Duodenal mucosa (tissue), 2 donors: ENCODE measurements around the gene ARHGEF5.
"Not testable (repeated sequence)": the region's sequence is repeated elsewhere in the genome, so short reads cannot be mapped to it uniquely, and the experiment has no call there.

ENCODE experiments used
- H3K27ac ChIP-seq: one replicate; pipeline ENCODE4 v1.7.0; 2013; ENCODE audit warnings: low read depth, low read length
- H3K27me3 ChIP-seq, 2 donors: one replicate each; pipeline ENCODE4 v1.7.0; 2013; ENCODE audit warnings: low read length in 2 of 2, control low read depth in 1 of 2; ENCODE audit not compliant: insufficient read depth in 2 of 2, control insufficient read depth in 1 of 2
- H3K36me3 ChIP-seq, 2 donors: one replicate each; pipeline ENCODE4 v1.7.0; 2013; ENCODE audit warnings: low read length in 2 of 2, control low read depth in 1 of 2; ENCODE audit not compliant: insufficient read depth in 2 of 2, control insufficient read depth in 1 of 2
- H3K4me1 ChIP-seq, 2 donors: one replicate each; pipeline ENCODE4 v1.7.0; 2013; ENCODE audit warnings: low read length in 2 of 2, control low read depth in 1 of 2; ENCODE audit not compliant: insufficient read depth in 2 of 2, control insufficient read depth in 1 of 2
- H3K4me3 ChIP-seq, 2 donors: one replicate each; pipeline ENCODE4 v1.7.0; 2013; ENCODE audit warnings: low read length in 2 of 2, low read depth in 1 of 2
- H3K9ac ChIP-seq, 2 donors: one replicate each; pipeline ENCODE4 v1.7.0; 2013; ENCODE audit warnings: low read length in 2 of 2, low read depth in 1 of 2
- H3K9me3 ChIP-seq, 2 donors: one replicate each; pipeline ENCODE4 v1.7.0; 2013; ENCODE audit warnings: low read length in 2 of 2, control low read depth in 1 of 2; ENCODE audit not compliant: control insufficient read depth in 1 of 2

The ARHGEF5 gene

DNA sequence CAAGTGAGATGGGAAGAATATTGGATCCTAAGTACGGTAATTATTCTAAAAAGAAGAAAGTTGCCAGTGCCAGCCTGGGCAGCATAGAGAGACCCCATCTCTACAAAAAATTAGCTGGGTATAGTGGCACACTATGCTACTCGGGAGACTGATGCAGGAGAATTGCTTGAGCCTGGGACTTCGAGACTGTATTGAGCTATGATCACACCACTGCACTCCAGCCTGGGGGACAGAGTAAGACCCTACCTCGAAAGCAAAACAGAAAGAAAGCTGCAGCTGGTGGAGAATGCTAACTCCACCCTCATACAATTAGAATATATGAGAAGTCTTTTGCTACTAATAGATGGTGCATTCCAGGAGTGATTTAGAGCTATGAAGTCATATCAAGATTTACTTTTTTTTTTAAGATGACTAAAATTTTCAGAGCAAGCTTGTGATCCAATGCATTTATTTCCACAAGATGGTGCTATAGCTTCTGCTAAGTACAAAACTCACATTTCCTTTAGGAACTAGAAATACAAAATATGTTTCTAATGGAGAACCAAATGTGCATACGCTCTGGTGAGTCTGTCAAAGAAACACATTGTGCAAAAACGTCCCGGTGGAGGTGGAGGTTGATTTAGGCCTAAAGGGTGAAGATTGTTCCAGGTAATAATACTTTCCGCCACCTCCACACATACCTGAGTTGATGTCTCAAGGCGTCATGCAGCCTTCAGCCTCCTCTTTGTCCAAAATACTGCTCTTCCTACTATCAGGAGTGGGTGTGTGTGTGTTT lies 23.8 kb upstream of the ARHGEF5 start:
- not testable (repeated sequence) for H3K27me3 ChIP-seq, H3K9ac ChIP-seq, H3K36me3 ChIP-seq, H3K4me1 ChIP-seq, H3K27ac ChIP-seq, H3K4me3 ChIP-seq, H3K9me3 ChIP-seq

- not testable (repeated sequence) for H3K4me3 ChIP-seq, H3K36me3 ChIP-seq, H3K9ac ChIP-seq, H3K9me3 ChIP-seq, H3K27me3 ChIP-seq, H3K27ac ChIP-seq, H3K4me1 ChIP-seq
These were observed 23.3 kb upstream of the ARHGEF5 start for GRCh38 chr7:144331996-144332288.

GRCh38 chr7:144348625-144349024 lies 6.6 kb upstream of the ARHGEF5 start:
- not testable (repeated sequence) for H3K9me3 ChIP-seq, H3K36me3 ChIP-seq, H3K9ac ChIP-seq, H3K4me1 ChIP-seq, H3K27me3 ChIP-seq, H3K27ac ChIP-seq, H3K4me3 ChIP-seq

DNA sequence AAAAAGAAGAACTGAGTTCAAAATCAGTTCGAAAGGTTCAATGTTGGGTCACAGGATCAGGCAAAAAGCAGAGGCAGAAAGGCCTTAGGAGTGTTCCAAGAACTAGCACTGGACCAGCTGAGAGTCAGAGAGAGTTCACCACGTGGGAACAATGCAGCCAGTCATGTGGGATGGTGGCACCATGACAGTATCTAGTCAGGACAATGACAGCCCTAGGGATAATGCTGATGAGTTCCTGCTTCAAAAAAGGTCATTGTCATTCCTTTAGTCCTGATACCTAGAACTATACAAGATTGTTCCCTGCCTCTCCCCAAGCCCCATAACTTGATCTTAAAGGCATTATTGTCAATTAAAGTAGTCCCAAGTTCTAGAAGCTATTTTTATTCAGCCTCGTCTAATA lies 3.5 kb upstream of the ARHGEF5 start:
- not testable (repeated sequence) for H3K27ac ChIP-seq

GRCh38 chr7:144356185-144356584 lies 983 bp downstream of the ARHGEF5 start:
- not testable (repeated sequence) for H3K27ac ChIP-seq, H3K36me3 ChIP-seq, H3K4me1 ChIP-seq, H3K27me3 ChIP-seq, H3K9ac ChIP-seq, H3K4me3 ChIP-seq, H3K9me3 ChIP-seq

More for the DNA sequence above, 3.5 kb upstream of the ARHGEF5 start:
- not testable (repeated sequence) for H3K36me3 ChIP-seq, H3K9me3 ChIP-seq, H3K4me1 ChIP-seq, H3K4me3 ChIP-seq, H3K9ac ChIP-seq, H3K27me3 ChIP-seq

GRCh38 chr7:144356860-144357259 lies 1.7 kb downstream of the ARHGEF5 start:
- not testable (repeated sequence) for H3K9me3 ChIP-seq, H3K4me3 ChIP-seq, H3K27me3 ChIP-seq, H3K27ac ChIP-seq, H3K36me3 ChIP-seq, H3K9ac ChIP-seq, H3K4me1 ChIP-seq

DNA sequence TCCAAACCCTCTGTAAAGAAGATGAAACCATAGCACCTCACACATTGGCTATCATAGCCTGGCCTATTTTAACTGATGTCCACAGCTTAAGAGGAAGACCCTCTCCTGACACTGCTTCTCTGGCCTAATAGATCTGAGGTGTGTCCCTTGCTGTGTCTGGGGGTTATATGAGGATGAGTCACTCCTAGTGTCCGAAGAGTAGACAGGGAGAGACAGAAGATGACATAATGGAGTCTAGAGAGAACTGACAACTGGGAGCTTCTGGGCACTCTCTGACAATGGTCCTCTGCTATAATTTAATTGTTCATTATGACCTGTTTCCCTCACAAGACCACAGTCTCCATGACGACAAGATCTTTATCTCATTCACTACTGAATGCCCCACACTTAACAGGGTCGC lies 6.9 kb downstream of the ARHGEF5 start:
- not testable (repeated sequence) for H3K27me3 ChIP-seq, H3K4me1 ChIP-seq, H3K27ac ChIP-seq, H3K36me3 ChIP-seq, H3K4me3 ChIP-seq, H3K9ac ChIP-seq, H3K9me3 ChIP-seq

DNA sequence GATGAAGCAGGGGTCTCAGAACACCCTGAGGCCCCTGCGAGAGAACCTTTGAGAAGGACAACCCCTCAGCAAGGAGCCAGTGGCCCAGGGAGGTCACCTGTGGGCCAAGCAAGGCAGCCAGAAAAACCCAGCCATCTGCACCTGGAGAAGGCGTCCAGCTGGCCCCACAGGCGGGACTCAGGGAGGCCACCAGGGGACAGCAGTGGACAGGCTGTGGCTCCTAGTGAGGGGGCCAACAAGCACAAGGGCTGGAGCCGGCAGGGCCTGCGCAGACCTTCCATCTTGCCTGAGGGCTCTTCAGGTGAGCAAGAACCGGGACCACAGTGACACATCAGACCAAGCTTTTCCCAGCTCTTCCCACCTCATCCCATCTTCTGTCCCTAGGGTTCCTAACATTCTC lies 10.3 kb downstream of the ARHGEF5 start:
- not testable (repeated sequence) for H3K27ac ChIP-seq, H3K36me3 ChIP-seq, H3K9ac ChIP-seq

GRCh38 chr7:144367250-144367649 lies 12.0 kb downstream of the ARHGEF5 start:
- H3K4me1 ChIP-seq, H3K27ac ChIP-seq, H3K9ac ChIP-seq, H3K27me3 ChIP-seq, H3K4me3 ChIP-seq, H3K36me3 ChIP-seq, H3K9me3 ChIP-seq: not testable (repeated sequence)

More for the DNA sequence above, 10.3 kb downstream of the ARHGEF5 start:
- not testable (repeated sequence) for H3K4me3 ChIP-seq, H3K4me1 ChIP-seq, H3K27me3 ChIP-seq, H3K9me3 ChIP-seq

GRCh38 chr7:144369221-144369620 lies 14.0 kb downstream of the ARHGEF5 start:
- H3K9me3 ChIP-seq, H3K36me3 ChIP-seq, H3K9ac ChIP-seq: not testable (repeated sequence)

DNA sequence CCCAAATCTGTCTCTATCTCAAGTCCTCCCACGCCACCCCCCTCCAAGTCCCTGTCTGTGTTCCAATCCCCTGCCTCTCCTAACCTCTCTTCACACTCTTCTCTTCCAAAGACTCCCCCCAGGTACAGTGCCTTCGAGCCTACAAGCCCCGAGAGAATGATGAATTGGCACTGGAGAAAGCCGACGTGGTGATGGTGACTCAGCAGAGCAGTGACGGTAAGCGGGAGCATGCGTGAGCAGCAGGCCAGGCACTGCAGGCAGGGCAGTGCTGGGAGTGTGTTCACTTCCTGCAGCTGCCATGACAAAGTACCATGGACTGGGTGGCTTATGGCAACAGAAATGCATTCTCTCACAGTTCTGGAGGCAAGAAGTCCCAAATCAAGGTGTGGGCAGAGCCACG lies 23.4 kb downstream of the ARHGEF5 start:
- Histone ChIP-seq H3K27ac (no peak overlapping the region), H3K4me3 (no peak overlapping the region)

More at GRCh38 chr7:144369221-144369620, 14.0 kb downstream of the ARHGEF5 start:
- H3K27me3 ChIP-seq, H3K27ac ChIP-seq, H3K4me1 ChIP-seq, H3K4me3 ChIP-seq: not testable (repeated sequence)

More for the DNA sequence above, 23.4 kb downstream of the ARHGEF5 start:
- H3K27me3 ChIP-seq = no peaks in the 10 kb centered on the region
- no peak overlapping the region for H3K9ac ChIP-seq
- H3K9me3 ChIP-seq = no peaks in the 10 kb centered on the region
- H3K4me1 ChIP-seq = peaks cover 0 to 2% of the 10 kb centered on the region in 2 donors
- H3K36me3 ChIP-seq = peaks cover 25 to 30% of the 10 kb centered on the region in 2 donors
